HepG2 (cell line): ENCODE results near the gene HYCC1.

ENCODE experiments used
- HNRNPUL1 ChIP-seq: fragments of 200-400 bp; formaldehyde crosslinking; IDR thresholded peaks from 2 replicates; pipeline ENCODE4 v1.6.1; 2017; ENCODE audit warnings: low read depth, mild to moderate bottlenecking, low read length, moderate library complexity
- HOXA7 ChIP-seq: sonication (generic); formaldehyde crosslinking; IDR thresholded peaks from 2 replicates; pipeline ENCODE4 v1.8.1; 2022; ENCODE audit warnings: mild to moderate bottlenecking, missing genetic modification reagents, moderate library complexity
- SRF ChIP-seq: IDR thresholded peaks from 2 replicates; pipeline ENCODE4 v1.6.1; 2011; ENCODE audit warnings: mild to moderate bottlenecking, low read depth, low read length, moderate library complexity
- ZNF234 ChIP-seq: sonication (generic); formaldehyde crosslinking; conservative IDR thresholded peaks from 2 replicates; pipeline ENCODE4 v1.5.1; 2020; ENCODE audit warnings: mild to moderate bottlenecking, missing genetic modification reagents
- TF ChIP-seq, protein P1 (sequence below): sonication (generic); formaldehyde crosslinking; IDR thresholded peaks from 2 replicates; pipeline ENCODE4 v1.5.0; 2020; ENCODE audit warnings: mild to moderate bottlenecking, missing genetic modification reagents, moderate library complexity
- TF ChIP-seq, protein P2 (sequence below): sonication (generic); formaldehyde crosslinking; IDR thresholded peaks from 2 replicates; pipeline ENCODE4 v1.4.0; 2020; ENCODE audit warnings: missing genetic modification reagents
- TF ChIP-seq, protein P3 (sequence below), 2 experiments: IDR thresholded peaks; 2 replicates each; pipeline ENCODE4 v1.6.1; 2011 to 2012; ENCODE audit warnings: low read length in 2 of 2, borderline replicate concordance in 1 of 2, low read depth in 1 of 2, mild to moderate bottlenecking in 1 of 2, moderate library complexity in 1 of 2

DNA sequence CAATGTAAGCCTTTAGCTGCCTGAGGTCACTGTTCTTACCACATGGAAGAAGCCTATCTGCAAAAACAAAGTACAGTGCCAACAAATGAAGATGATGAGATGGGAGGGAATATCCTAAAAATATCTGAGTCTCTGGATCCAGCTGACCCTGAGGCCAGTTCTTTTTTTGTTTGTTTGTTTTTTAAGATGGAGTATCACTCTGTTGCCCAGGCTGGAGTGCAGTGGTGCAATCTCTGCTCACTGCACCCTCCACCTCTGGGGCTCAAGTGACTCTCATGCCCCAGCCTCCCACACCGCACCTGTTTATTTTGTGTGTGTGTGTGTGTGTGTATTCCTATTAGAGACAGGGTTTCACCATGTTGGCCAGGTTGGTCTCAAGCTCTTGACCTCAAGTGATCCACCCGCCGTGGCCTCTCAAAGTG lies 44.9 kb downstream of the HYCC1 start:
- TF ChIP-seq SRF (no peak), HNRNPUL1 (no peak), HOXA7 (CRISPR knock-in tag) (no peak), ZNF234 (CRISPR knock-in tag) (no peak)
- TF ChIP-seq, protein P1, sequence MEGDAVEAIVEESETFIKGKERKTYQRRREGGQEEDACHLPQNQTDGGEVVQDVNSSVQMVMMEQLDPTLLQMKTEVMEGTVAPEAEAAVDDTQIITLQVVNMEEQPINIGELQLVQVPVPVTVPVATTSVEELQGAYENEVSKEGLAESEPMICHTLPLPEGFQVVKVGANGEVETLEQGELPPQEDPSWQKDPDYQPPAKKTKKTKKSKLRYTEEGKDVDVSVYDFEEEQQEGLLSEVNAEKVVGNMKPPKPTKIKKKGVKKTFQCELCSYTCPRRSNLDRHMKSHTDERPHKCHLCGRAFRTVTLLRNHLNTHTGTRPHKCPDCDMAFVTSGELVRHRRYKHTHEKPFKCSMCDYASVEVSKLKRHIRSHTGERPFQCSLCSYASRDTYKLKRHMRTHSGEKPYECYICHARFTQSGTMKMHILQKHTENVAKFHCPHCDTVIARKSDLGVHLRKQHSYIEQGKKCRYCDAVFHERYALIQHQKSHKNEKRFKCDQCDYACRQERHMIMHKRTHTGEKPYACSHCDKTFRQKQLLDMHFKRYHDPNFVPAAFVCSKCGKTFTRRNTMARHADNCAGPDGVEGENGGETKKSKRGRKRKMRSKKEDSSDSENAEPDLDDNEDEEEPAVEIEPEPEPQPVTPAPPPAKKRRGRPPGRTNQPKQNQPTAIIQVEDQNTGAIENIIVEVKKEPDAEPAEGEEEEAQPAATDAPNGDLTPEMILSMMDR (CRISPR knock-in tag), result no peak
- TF ChIP-seq, protein P2, sequence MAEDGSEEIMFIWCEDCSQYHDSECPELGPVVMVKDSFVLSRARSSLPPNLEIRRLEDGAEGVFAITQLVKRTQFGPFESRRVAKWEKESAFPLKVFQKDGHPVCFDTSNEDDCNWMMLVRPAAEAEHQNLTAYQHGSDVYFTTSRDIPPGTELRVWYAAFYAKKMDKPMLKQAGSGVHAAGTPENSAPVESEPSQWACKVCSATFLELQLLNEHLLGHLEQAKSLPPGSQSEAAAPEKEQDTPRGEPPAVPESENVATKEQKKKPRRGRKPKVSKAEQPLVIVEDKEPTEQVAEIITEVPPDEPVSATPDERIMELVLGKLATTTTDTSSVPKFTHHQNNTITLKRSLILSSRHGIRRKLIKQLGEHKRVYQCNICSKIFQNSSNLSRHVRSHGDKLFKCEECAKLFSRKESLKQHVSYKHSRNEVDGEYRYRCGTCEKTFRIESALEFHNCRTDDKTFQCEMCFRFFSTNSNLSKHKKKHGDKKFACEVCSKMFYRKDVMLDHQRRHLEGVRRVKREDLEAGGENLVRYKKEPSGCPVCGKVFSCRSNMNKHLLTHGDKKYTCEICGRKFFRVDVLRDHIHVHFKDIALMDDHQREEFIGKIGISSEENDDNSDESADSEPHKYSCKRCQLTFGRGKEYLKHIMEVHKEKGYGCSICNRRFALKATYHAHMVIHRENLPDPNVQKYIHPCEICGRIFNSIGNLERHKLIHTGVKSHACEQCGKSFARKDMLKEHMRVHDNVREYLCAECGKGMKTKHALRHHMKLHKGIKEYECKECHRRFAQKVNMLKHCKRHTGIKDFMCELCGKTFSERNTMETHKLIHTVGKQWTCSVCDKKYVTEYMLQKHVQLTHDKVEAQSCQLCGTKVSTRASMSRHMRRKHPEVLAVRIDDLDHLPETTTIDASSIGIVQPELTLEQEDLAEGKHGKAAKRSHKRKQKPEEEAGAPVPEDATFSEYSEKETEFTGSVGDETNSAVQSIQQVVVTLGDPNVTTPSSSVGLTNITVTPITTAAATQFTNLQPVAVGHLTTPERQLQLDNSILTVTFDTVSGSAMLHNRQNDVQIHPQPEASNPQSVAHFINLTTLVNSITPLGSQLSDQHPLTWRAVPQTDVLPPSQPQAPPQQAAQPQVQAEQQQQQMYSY (CRISPR knock-in tag), result no peak
- TF ChIP-seq, protein P3, sequence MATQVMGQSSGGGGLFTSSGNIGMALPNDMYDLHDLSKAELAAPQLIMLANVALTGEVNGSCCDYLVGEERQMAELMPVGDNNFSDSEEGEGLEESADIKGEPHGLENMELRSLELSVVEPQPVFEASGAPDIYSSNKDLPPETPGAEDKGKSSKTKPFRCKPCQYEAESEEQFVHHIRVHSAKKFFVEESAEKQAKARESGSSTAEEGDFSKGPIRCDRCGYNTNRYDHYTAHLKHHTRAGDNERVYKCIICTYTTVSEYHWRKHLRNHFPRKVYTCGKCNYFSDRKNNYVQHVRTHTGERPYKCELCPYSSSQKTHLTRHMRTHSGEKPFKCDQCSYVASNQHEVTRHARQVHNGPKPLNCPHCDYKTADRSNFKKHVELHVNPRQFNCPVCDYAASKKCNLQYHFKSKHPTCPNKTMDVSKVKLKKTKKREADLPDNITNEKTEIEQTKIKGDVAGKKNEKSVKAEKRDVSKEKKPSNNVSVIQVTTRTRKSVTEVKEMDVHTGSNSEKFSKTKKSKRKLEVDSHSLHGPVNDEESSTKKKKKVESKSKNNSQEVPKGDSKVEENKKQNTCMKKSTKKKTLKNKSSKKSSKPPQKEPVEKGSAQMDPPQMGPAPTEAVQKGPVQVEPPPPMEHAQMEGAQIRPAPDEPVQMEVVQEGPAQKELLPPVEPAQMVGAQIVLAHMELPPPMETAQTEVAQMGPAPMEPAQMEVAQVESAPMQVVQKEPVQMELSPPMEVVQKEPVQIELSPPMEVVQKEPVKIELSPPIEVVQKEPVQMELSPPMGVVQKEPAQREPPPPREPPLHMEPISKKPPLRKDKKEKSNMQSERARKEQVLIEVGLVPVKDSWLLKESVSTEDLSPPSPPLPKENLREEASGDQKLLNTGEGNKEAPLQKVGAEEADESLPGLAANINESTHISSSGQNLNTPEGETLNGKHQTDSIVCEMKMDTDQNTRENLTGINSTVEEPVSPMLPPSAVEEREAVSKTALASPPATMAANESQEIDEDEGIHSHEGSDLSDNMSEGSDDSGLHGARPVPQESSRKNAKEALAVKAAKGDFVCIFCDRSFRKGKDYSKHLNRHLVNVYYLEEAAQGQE (IDR thresholded peaks at IDR 0.05; ENCODE audit: borderline replicate concordance in 1 of 2, low read depth in 1 of 2, low read length in 2 of 2), result no peak
